DOHH2 (cell line): ENCODE results near the gene CPOX.

Experiments
- H3F3A ChIP-seq: fragments of 200-600 bp; sonication (generic), shearing (Covaris generic); 2 replicates; pipeline ENCODE4 v1.6.0; 2016; ENCODE audit warnings: antibody characterized with exemption, mild to moderate bottlenecking; ENCODE audit not compliant: control insufficient read depth, insufficient read depth
- H3K27ac ChIP-seq: fragments of 200-600 bp; sonication (generic); 2 replicates; pipeline ENCODE4 v1.5.1; 2014; ENCODE audit warnings: low read depth, mild to moderate bottlenecking, low read length, moderate library complexity
- H3K27me3 ChIP-seq: fragments of 200-600 bp; sonication (generic); 2 replicates; pipeline ENCODE4 v1.6.1; 2014; ENCODE audit warnings: mild to moderate bottlenecking, low read length, mixed read lengths; ENCODE audit not compliant: control insufficient read depth
- H3K36me3 ChIP-seq: fragments of 200-600 bp; sonication (generic); 2 replicates; pipeline ENCODE4 v1.6.1; 2014; ENCODE audit warnings: mild to moderate bottlenecking, low read length, moderate library complexity, mixed read lengths; ENCODE audit not compliant: control insufficient read depth
- H3K4me1 ChIP-seq: fragments of 200-600 bp; sonication (generic); 2 replicates; pipeline ENCODE4 v1.6.1; 2014; ENCODE audit warnings: mild to moderate bottlenecking, low read length, mixed read lengths; ENCODE audit not compliant: control insufficient read depth
- H3K4me2 ChIP-seq: fragments of 200-600 bp; sonication (generic); 2 replicates; pipeline ENCODE4 v1.6.0; 2014; ENCODE audit warnings: mild to moderate bottlenecking, low read length, moderate library complexity
- H3K4me3 ChIP-seq: fragments of 200-600 bp; sonication (generic); 2 replicates; pipeline ENCODE4 v1.5.1; 2014; ENCODE audit warnings: mild to moderate bottlenecking, low read length, mixed read lengths
- H3K79me2 ChIP-seq: fragments of 200-600 bp; sonication (generic); 2 replicates; pipeline ENCODE4 v1.6.1; 2014; ENCODE audit warnings: mild to moderate bottlenecking, low read length, mixed read lengths; ENCODE audit not compliant: control insufficient read depth
- H3K9me2 ChIP-seq: fragments of 200-600 bp; sonication (generic); replicated peaks from 2 replicates; pipeline ENCODE4 v1.6.1; 2014; ENCODE audit warnings: mild to moderate bottlenecking, low read length, mixed read lengths; ENCODE audit not compliant: control insufficient read depth
- H3K9me3 ChIP-seq: fragments of 200-600 bp; sonication (generic); 2 replicates; pipeline ENCODE4 v1.6.1; 2014; ENCODE audit warnings: antibody characterized with exemption, low read length, mixed read lengths; ENCODE audit not compliant: control insufficient read depth, insufficient read depth
- H4K20me1 ChIP-seq: fragments of 200-600 bp; sonication (generic); 2 replicates; pipeline ENCODE4 v1.6.0; 2014; ENCODE audit warnings: low read depth, mild to moderate bottlenecking, antibody characterized with exemption, low read length, moderate library complexity; ENCODE audit not compliant: control insufficient read depth, insufficient read depth
- CTCF ChIP-seq: fragments of 200-600 bp; sonication (generic); IDR thresholded peaks from one replicate; pipeline ENCODE4 v1.5.1; 2014; ENCODE audit warnings: antibody characterized with exemption, mild to moderate bottlenecking, low read depth, low read length; ENCODE audit not compliant: poor library complexity, severe bottlenecking
- EZH2phosphoT487 ChIP-seq: fragments of 200-600 bp; sonication (generic); IDR thresholded peaks from 2 replicates; pipeline ENCODE4 v1.6.1; 2017; ENCODE audit warnings: borderline replicate concordance, mild to moderate bottlenecking, antibody characterized with exemption, low read length, moderate library complexity, mixed read lengths

The CPOX gene

DNA sequence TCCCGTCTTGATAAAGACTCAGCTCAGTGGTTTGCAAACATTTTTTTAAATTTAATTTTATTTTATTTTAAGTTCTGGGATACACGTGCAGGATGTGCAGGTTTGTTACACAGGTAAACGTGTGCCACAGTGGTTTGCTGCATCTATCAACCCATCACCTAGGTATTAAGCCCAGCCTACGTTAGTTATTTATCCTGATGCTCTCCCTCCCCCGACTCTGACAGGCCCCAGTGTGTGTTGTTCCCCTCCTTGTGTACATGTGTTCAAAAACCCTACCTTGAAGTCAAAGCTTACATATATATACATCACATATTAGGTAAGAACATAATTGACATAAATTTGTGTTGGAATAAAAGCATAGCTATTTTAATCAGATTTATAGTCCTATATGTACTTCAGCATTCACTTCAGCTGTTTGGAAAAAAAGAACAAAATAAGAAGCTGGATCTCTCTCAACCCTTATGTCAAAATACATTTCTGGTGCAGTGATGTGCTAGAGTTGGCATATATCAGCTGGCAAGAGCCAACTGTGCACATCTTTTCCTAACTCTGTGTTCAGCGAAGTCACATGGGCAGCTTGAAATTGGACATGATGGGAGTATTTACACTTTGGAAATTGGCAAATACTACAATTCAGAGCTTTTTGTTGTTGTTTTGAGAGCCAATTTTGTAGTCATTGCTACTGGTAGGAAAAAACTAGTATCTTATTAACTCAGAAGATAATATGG lies 35.1 kb downstream of the CPOX start:
- Histone ChIP-seq H3F3A (peaks cover 7% of the 10 kb centered on the region), H3K9me3 (no peaks in the 10 kb centered on the region), H3K4me2 (no peak overlapping the region), H4K20me1 (no peaks in the 10 kb centered on the region), H3K27me3 (no peaks in the 10 kb centered on the region), H3K4me3 (no peak overlapping the region), H3K79me2 (no peaks in the 10 kb centered on the region), H3K27ac (no peak overlapping the region), H3K36me3 (no peaks in the 10 kb centered on the region), H3K9me2 (no peaks in the 10 kb centered on the region), H3K4me1 (peaks cover 72% of the 10 kb centered on the region)
- TF ChIP-seq CTCF (no peak), EZH2phosphoT487 (no peak)

DNA sequence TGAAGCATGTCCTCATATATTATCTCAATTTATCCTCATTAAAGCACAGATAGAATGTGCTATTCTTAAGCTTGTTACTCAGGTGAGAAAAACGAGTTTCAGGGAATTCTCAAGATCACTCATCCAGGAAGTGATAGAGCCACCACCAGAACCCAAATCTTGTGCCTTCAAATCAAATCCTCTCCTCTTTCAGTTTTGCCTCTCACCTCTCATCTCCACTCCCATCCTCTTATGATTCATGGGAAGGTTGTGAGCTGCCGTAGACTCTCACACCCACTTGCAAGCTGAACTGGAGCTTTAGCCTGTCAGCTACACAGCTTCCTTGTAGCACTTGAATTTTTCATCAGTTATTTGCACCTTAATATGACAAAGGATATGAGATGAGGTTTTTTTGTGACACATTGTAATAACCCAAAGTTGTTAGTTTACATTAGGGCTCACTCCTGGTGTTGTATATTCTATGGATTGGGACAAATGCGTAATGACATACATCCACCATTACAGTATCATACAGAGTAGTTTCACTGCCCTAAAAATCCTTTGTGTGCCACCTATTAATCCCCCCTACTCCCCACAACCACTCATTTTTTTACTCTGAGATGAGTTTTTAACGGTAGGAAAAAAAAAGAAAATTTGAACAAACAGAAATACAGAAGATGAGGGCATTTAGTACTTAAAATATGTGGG lies 35.9 kb downstream of the CPOX start:
- Histone ChIP-seq H4K20me1 (no peaks in the 10 kb centered on the region), H3K4me1 (peaks cover 72% of the 10 kb centered on the region), H3K4me2 (peak overlapping the region; percentile 62), H3F3A (peaks cover 2% of the 10 kb centered on the region), H3K79me2 (no peaks in the 10 kb centered on the region), H3K9me3 (no peaks in the 10 kb centered on the region), H3K36me3 (no peaks in the 10 kb centered on the region), H3K27me3 (no peaks in the 10 kb centered on the region), H3K4me3 (peak overlapping the region; percentile 27), H3K27ac (no peak overlapping the region), H3K9me2 (no peaks in the 10 kb centered on the region)
- TF ChIP-seq EZH2phosphoT487 (no peak), CTCF (no peak)

DNA sequence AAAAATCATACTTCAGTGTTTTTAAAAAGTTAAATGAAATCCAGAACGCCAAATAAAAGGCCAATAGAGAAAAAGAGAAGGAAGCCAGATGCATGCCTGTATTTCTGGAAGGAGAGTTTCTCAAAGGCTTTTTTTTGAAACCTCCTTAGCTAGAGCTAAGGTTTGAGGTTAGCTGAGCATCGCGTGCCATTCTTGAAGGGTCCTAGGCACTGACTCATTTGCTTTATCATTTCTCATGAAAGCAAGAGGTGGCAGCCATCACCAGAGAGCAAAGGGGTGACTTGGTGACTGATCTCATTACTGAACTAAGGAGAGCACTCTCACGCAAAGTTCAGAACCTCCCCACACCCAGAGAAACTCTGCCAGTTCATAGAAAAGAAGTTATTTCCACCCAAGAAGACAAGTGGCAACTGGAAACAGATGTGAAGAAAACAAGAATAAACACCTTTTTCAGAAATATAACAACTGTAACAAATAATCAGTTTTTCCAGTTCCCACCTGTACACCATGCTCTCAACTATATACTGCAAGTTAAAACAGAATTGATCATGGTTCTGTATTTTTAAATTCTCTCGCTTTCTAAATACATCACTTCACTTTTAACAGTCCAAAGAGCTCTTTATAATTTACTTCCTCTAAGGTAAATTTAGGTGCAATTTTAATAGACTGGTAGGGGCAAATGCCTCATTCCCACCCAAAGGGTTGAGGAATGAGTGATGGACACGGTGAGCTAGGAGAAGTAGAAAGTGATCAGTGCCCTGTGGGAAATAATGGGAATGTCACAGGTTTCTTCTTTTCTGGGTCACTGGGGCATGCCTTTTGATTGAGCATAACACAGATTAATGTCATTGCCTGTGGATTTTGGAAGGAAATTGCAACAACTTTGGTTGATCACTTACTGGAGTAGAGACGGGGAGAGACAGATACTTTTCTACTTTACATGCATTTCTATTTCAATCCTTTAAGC lies 37.0 kb downstream of the CPOX start:
- Histone ChIP-seq H3K4me1 (peaks cover 73% of the 10 kb centered on the region), H3K27me3 (no peaks in the 10 kb centered on the region), H4K20me1 (no peaks in the 10 kb centered on the region), H3K79me2 (no peaks in the 10 kb centered on the region), H3K36me3 (no peaks in the 10 kb centered on the region), H3K9me2 (no peaks in the 10 kb centered on the region), H3K27ac (peak overlapping the region; percentile 17; the same call in 1 of the 2 replicates), H3K4me2 (peak overlapping the region; percentile 62), H3K4me3 (peak overlapping the region; percentile 27), H3F3A (no peaks in the 10 kb centered on the region; the same call in 1 of the 2 replicates), H3K9me3 (no peaks in the 10 kb centered on the region)
- TF ChIP-seq CTCF (no peak), EZH2phosphoT487 (no peak)
